Gastroesophageal sphincter (tissue), 3 donors: ENCODE results near the gene ZNF208.

Source experiments
- CTCF ChIP-seq, 4 experiments: fragments of 200-600 bp in 2 of 4; fragments of 450-650 bp in 2 of 4; sonication (generic) in 1 of 4; IDR thresholded peaks; one replicate each; pipeline ENCODE4 v1.5.1; 2017 to 2019; ENCODE audit warnings: antibody characterized with exemption in 4 of 4, mild to moderate bottlenecking in 2 of 4, moderate library complexity in 2 of 4
- POLR2A ChIP-seq, 2 donors: fragments of 450-650 bp; IDR thresholded peaks; one replicate each; pipeline ENCODE4 v1.6.1; 2017; ENCODE audit warnings: antibody characterized with exemption in 2 of 2, mild to moderate bottlenecking in 2 of 2, moderate library complexity in 1 of 2

DNA sequence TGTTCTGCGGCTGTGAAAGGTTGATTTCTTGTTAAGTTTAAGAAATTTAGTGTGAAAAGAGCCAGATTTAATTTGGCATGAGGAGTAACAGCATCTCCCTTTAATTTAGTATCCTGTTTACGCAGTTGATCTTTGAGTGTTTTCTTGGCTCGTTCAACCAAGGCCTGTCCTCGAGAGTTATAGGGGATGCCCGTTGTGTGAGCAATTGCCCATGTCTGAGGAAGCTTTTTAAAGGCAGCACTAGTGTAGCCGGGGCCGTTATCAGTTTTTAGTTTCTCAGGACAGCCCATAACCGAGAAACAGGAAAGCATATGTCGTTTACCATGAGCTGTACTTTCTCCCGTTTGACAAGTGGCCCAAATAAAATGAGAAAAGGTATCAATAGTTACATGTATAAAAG, 127.2 kb downstream of the ZNF208 start:
- TF ChIP-seq CTCF (IDR thresholded peaks at IDR 0.05) (no peak), POLR2A (IDR thresholded peaks at IDR 0.05) (no peak)
